CD4-positive, alpha-beta T cell treated with Interferon alpha-2 for 1 hour (primary cell): ENCODE data around the gene GIMAP5.
"Not testable (repeated sequence)": the region's sequence is repeated elsewhere in the genome, so short reads cannot be mapped to it uniquely, and the experiment has no call there.

Source experiments
- DNase-seq, 2 donors: peaks; one replicate each; pipeline ENCODE4 v3.0.0-alpha.2; 2020 to 2022

The GIMAP5 gene

GRCh38 chr7:150735596-150736358 is 1.4 kb upstream of the GIMAP5 start:
- DNase-seq, result no peak

DNA sequence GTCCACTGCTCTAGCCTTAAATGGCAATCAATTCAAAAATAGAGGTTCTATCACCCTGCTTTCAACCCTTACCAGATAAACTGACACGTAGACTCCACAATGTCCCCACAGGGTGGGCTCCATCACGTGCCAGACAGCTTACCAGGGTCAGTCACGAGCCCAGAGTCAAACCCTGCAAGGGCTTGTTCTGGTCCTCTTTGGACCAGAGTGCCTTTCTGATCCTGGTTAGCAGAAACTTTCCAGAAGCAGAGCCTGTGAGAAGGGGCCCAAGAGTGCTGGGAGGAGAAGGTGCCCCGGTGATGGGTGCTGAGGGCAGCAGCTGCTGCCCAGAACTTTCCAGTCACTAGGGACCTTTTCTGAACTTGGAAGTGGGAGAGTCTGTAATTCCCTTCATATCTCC is 354 bp upstream of the GIMAP5 start:
- DNase-seq, result no peak

- DNase-seq, result peak; percentile 48 to 83
Measured at GRCh38 chr7:150738092-150738491, 874 bp downstream of the GIMAP5 start.

- DNase-seq, result no peak
Measured at GRCh38 chr7:150738591-150739001, 1.4 kb downstream of the GIMAP5 start.

DNA sequence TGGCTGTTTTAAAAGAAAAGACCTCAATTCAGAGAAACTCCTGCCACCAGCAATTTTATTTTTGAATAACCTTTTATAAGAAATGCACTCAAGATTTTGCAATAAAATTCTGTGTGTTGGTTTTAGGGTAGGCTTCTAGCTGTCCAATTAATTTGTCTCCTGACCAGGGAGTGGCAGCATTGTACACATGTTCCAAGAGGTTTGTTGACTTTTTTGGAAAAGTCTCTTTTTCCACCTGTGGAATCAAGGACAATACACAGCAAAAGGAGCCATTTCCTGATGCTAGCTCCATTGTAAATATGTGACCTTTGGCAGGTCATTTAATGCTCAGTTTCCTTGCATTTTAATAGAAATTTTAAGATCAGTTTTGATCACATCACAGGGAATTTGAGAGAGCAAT is 1.8 kb downstream of the GIMAP5 start:
- DNase-seq, result no peak

- peak; percentile 39 to 52 for DNase-seq
Measured at GRCh38 chr7:150740053-150740452, 2.8 kb downstream of the GIMAP5 start.

- no peak for DNase-seq
Measured at GRCh38 chr7:150742286-150742968, 5.2 kb downstream of the GIMAP5 start.

GRCh38 chr7:150744041-150744656 is 6.9 kb downstream of the GIMAP5 start:
- no peak for DNase-seq

DNA sequence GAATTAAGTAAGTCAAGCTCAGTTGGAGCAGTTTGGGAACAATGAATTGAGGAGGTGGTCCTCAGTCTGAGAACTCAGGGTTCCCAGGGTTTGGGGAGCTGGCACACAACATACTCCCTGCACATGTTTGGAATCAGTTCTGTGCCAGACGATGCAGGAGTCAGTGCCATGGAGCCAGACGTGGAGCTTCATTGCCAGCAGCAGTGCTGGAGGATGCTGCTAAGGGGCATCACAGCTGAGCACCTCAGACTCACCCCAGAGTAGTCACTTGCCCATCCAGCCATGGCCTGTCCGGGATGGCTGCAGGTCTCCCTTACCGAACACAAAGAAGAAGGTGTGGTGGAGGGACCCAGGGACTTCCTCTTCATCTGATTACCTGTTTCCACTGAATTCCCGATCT is 7.9 kb downstream of the GIMAP5 start:
- no peak for DNase-seq

- DNase-seq, result no peak
Measured at GRCh38 chr7:150745876-150746275, 8.7 kb downstream of the GIMAP5 start.

DNA sequence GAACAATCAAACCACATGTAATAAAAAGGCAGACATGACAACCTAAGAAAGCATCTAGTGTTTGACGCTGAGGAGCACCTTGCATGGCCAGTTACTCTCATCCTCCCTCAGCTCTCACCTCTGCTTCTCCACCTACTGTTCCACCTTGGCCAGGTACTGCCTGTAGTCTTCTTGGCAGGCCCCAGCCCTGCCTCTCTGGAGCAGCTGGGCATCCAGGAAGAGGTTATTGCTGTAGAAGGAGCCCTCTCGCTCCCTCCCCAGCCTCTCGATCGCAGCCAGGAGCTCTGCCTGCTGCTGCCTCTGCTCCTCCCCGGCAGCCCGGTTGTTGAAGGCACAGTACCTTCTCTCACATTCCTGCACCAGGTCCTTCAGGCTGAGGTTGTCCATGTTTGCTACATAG is 9.7 kb downstream of the GIMAP5 start:
- DNase-seq, result no peak

GRCh38 chr7:150748376-150748775 is 11.2 kb downstream of the GIMAP5 start:
- DNase-seq, result no peak

GRCh38 chr7:150751702-150752101 is 14.5 kb downstream of the GIMAP5 start:
- no peak for DNase-seq

GRCh38 chr7:150753239-150753638 is 16.0 kb downstream of the GIMAP5 start:
- no peak for DNase-seq

- DNase-seq, result peak in 1 of 2 donors; percentile 63
Measured at GRCh38 chr7:150753826-150754603, 16.8 kb downstream of the GIMAP5 start.

GRCh38 chr7:150754951-150755350 is 17.7 kb downstream of the GIMAP5 start:
- DNase-seq, result no peak

- peak; percentile 81 to 88 for DNase-seq
Measured at GRCh38 chr7:150755473-150756099, 18.4 kb downstream of the GIMAP5 start.

DNA sequence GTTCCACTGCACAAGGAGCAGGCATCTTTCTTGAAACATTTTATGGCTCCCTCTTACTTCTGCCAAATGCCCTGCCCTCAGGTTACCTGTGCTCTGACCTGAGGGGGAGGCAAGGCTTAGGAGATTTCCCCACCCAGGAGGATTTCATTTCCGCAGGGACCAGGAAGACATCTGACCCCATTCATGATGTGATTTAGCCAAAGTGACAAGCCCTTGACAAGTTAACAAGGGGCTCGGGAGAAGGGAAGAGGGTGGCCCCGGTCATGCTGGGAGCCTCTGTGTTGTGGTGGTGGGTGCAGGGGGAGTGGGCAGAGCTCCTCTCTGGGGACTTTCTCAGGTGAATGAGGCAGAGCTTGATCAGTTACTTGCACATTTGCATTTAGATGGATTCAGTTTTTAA is 18.9 kb downstream of the GIMAP5 start:
- DNase-seq, result no peak

- DNase-seq, result peak in 1 of 2 donors; percentile 81
Measured at GRCh38 chr7:150756858-150757257, 19.6 kb downstream of the GIMAP5 start.

GRCh38 chr7:150759479-150759878 is 22.3 kb downstream of the GIMAP5 start:
- no peak for DNase-seq

DNA sequence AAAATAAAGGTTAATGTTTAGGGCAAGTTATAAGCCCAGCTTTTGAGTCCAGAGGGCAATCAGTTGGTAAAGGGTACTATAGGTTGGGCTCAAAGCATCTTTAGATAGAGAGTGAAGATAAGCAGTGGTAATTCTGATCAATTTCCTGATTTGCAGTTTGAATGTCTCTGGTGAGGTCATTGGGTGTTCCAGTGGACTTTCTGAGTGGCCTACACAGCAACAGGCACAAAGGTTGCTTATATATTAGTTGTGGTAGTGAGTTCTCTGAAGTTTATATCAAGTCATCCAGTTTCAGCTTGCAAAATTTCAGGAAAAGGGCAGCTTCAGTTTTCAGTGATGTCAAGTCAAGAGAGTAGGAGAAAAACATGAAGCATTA is 29.1 kb downstream of the GIMAP5 start:
- DNase-seq, result no peak

- DNase-seq, result no peak
Measured at GRCh38 chr7:150769768-150770167, 32.5 kb downstream of the GIMAP5 start.

GRCh38 chr7:150774131-150774530 is 36.9 kb downstream of the GIMAP5 start:
- DNase-seq, result not testable (repeated sequence)
